Panc1 (cell line): Measurements from ENCODE around the gene SORBS1.

ENCODE experiments used
- CTCF ChIP-seq: fragments of 450-650 bp; IDR thresholded peaks from 2 replicates; pipeline ENCODE4 v1.5.1; 2017; ENCODE audit warnings: mild to moderate bottlenecking
- POLR2AphosphoS5 ChIP-seq: IDR thresholded peaks from 2 replicates; pipeline ENCODE4 v1.6.1; 2012; ENCODE audit warnings: mild to moderate bottlenecking, low read depth, low read length, moderate library complexity
- REST ChIP-seq, 2 experiments: IDR thresholded peaks; 2 replicates each; pipeline ENCODE4 v1.6.1; 2011 to 2012; ENCODE audit warnings: low read depth in 2 of 2, control low read depth in 1 of 2, low read length in 1 of 2, mild to moderate bottlenecking in 1 of 2, moderate library complexity in 1 of 2; ENCODE audit not compliant: insufficient read depth in 1 of 2
- SIN3A ChIP-seq: IDR thresholded peaks from 2 replicates; pipeline ENCODE4 v1.6.1; 2012; ENCODE audit warnings: low read depth, mild to moderate bottlenecking, low read length, moderate library complexity, borderline replicate concordance; ENCODE audit not compliant: insufficient read depth
- TCF7L2 ChIP-seq: IDR thresholded peaks from 2 replicates; pipeline ENCODE4 v1.6.1; 2011; ENCODE audit warnings: mild to moderate bottlenecking, low read depth, low read length, inconsistent platforms

GRCh38 chr10:95355301-95355700, 205.9 kb downstream of the SORBS1 start:
- no peak for TF ChIP-seq CTCF
- TF ChIP-seq SIN3A, result no peak
- TF ChIP-seq POLR2AphosphoS5, result no peak
- no peak for TF ChIP-seq REST (IDR thresholded peaks at IDR 0.05; ENCODE audit: insufficient read depth in 1 of 2, low read depth in 2 of 2, low read length in 1 of 2)
- TF ChIP-seq TCF7L2, result no peak
